ENCODE results near the gene NEUROG3.

DNA sequence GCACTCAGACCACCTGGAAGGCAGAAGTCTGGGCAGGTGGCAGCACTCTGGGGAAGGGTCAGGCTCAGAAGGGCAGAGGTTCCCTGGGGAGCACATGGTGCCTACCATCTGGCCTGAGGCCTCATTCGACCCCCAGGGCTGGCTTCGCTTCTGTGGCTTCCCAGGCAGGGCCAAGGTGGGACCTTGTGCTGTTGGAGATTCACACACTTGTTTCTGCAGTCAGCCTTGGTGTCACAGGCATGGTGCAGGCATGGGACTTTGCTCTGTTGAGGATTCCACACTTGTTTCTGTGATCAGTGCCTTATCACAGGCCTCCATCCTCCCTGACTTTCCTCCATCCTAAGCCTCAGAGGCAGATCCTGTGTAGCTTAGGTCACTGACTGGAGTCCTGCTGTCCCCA is 45.5 kb upstream of the NEUROG3 start:
- TF ChIP-seq, protein P1, sequence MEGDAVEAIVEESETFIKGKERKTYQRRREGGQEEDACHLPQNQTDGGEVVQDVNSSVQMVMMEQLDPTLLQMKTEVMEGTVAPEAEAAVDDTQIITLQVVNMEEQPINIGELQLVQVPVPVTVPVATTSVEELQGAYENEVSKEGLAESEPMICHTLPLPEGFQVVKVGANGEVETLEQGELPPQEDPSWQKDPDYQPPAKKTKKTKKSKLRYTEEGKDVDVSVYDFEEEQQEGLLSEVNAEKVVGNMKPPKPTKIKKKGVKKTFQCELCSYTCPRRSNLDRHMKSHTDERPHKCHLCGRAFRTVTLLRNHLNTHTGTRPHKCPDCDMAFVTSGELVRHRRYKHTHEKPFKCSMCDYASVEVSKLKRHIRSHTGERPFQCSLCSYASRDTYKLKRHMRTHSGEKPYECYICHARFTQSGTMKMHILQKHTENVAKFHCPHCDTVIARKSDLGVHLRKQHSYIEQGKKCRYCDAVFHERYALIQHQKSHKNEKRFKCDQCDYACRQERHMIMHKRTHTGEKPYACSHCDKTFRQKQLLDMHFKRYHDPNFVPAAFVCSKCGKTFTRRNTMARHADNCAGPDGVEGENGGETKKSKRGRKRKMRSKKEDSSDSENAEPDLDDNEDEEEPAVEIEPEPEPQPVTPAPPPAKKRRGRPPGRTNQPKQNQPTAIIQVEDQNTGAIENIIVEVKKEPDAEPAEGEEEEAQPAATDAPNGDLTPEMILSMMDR (IDR thresholded peaks at IDR 0.05; ENCODE audit: low read depth, low read length, poor library complexity, severe bottlenecking), result no peak
- TF ChIP-seq EZH2phosphoT487 (IDR thresholded peaks at IDR 0.05; ENCODE audit: borderline replicate concordance, low read length), result no peak
